ENCODE measurements around the gene BTG4. TPM values are rescaled to one million over a fixed set of nuclear protein-coding genes. Genes with fewer than 3 reads are reported as not detected.

BTG4 gene
- total and polyA plus RNA-seq, 7 donors, result not detected

GRCh38 chr11:111541254-111542061 lies 29.3 kb upstream of the BTG4 start:
- no peaks in the 10 kb centered on the region for H3K9me3 ChIP-seq
- no peaks in the 10 kb centered on the region for H3K27me3 ChIP-seq
- peak in 1 of 2 donors; percentile 55 for TF ChIP-seq POLR2A (IDR thresholded peaks at IDR 0.05)
- peak in 3 of 4 donors; percentile 43 to 79 (median 73) for TF ChIP-seq POLR2AphosphoS5 (IDR thresholded peaks at IDR 0.05)
- TF ChIP-seq CTCF (IDR thresholded peaks at IDR 0.05), result no peak
- TF ChIP-seq EP300 (IDR thresholded peaks at IDR 0.05), result no peak
- peak overlapping the region; percentile 78 to 94 (median 90) for H3K27ac ChIP-seq
- 8% methylated on average over 41 of the region's 41 CpGs for WGBS, 2 donors
- intact Hi-C loops (cut with DNase I), result no loop called here
- H3K36me3 ChIP-seq, result peaks cover 0 to 24% (median 4%) of the 10 kb centered on the region in 4 donors
- H3K4me3 ChIP-seq, result peak overlapping the region; percentile 63 to 80 (median 66)
- H3K4me1 ChIP-seq, result peaks cover 0 to 33% (median 28%) of the 10 kb centered on the region in 4 donors
- peak; percentile 88 for DNase-seq

GRCh38 chr11:111540937-111541253 lies 28.7 kb upstream of the BTG4 start:
- peak overlapping the region; percentile 63 to 80 (median 66) for H3K4me3 ChIP-seq
- WGBS, 2 donors, result 1 to 5% methylated on average over 22 of the region's 22 CpGs
- no peak for TF ChIP-seq POLR2AphosphoS5 (IDR thresholded peaks at IDR 0.05)
- no peak for TF ChIP-seq EP300 (IDR thresholded peaks at IDR 0.05)
- TF ChIP-seq POLR2A (IDR thresholded peaks at IDR 0.05), result no peak
- TF ChIP-seq CTCF (IDR thresholded peaks at IDR 0.05), result no peak
- H3K27me3 ChIP-seq, result no peaks in the 10 kb centered on the region
- DNase-seq, result no peak
- peaks cover 0 to 32% (median 28%) of the 10 kb centered on the region in 4 donors for H3K4me1 ChIP-seq
- peaks cover 0 to 18% (median 4%) of the 10 kb centered on the region in 4 donors for H3K36me3 ChIP-seq
- intact Hi-C loops (cut with DNase I), result no loop called here
- peak overlapping the region; percentile 78 to 94 (median 90) for H3K27ac ChIP-seq
- no peaks in the 10 kb centered on the region for H3K9me3 ChIP-seq

- intact Hi-C loops (cut with DNase I), result no loop called here
- TF ChIP-seq POLR2A (IDR thresholded peaks at IDR 0.05), result peak; percentile 50 to 69
- TF ChIP-seq CTCF (IDR thresholded peaks at IDR 0.05), result no peak
- peak; percentile 61 to 93 (median 87) for TF ChIP-seq POLR2AphosphoS5 (IDR thresholded peaks at IDR 0.05)
- TF ChIP-seq EP300 (IDR thresholded peaks at IDR 0.05), result no peak
- Histone ChIP-seq H3K27ac (peak within 1 kb of the TSS; percentile 78 to 94 (median 90)), H3K9me3 (no peaks in the 10 kb centered on the region), H3K4me1 (peaks cover 0 to 32% (median 28%) of the 10 kb centered on the region in 4 donors), H3K36me3 (peaks cover 0 to 13% (median 2%) of the 10 kb centered on the region in 4 donors), H3K4me3 (peak within 1 kb of the TSS; percentile 63 to 80 (median 66)), H3K27me3 (no peaks in the 10 kb centered on the region)
- DNase-seq, result peak; percentile 85
- WGBS, 2 donors, result 7 to 8% methylated on average over 70 of the region's 70 CpGs
Measured at GRCh38 chr11:111540114-111540936, 28.1 kb upstream of the BTG4 start, which contains the start of gene LAYN. Gene LAYN, plus strand, starts transcription at chr11:111540720. Its CDS starts 124 bp downstream, at chr11:111540844.

GRCh38 chr11:111539426-111540113 lies 27.4 kb upstream of the BTG4 start:
- peaks cover 0 to 32% (median 28%) of the 10 kb centered on the region in 4 donors for H3K4me1 ChIP-seq
- no peaks in the 10 kb centered on the region for H3K9me3 ChIP-seq
- H3K4me3 ChIP-seq, result peak overlapping the region; percentile 63 to 80 (median 66)
- intact Hi-C loops (cut with DNase I), result no loop called here
- 76 to 81% methylated on average over 9 of the region's 9 CpGs for WGBS, 2 donors
- DNase-seq, result no peak
- TF ChIP-seq EP300 (IDR thresholded peaks at IDR 0.05) (no peak), POLR2AphosphoS5 (IDR thresholded peaks at IDR 0.05) (no peak), CTCF (IDR thresholded peaks at IDR 0.05) (no peak), POLR2A (IDR thresholded peaks at IDR 0.05) (no peak)
- H3K36me3 ChIP-seq, result peaks cover 0 to 5% (median 0%) of the 10 kb centered on the region in 4 donors
- H3K27ac ChIP-seq, result peak overlapping the region; percentile 78 to 94 (median 90)
- H3K27me3 ChIP-seq, result no peaks in the 10 kb centered on the region

Measured in sigmoid colon (tissue), 7 donors.